ENCODE measurements around the gene HOXA7.
A peak's percentile ranks its signal among the peaks of the same experiment; 100 is the strongest.

HOXA7 gene

GRCh38 chr7:27156508-27156898 is at the start of gene HOXA7:
Gene HOXA7 (minus strand): TSS chr7:27156675. CDS start chr7:27156545, 130 bp downstream.
- DNase-seq = no peak

- no peak for DNase-seq
Measured at GRCh38 chr7:27205325-27206280, 49.1 kb upstream of the HOXA7 start.

GRCh38 chr7:27204851-27205322 is 48.4 kb upstream of the HOXA7 start:
- DNase-seq = no peak

- DNase-seq = no peak
Measured at GRCh38 chr7:27203964-27204594, 47.6 kb upstream of the HOXA7 start.

- DNase-seq = no peak
Measured at GRCh38 chr7:27203365-27203953, 47.0 kb upstream of the HOXA7 start.

GRCh38 chr7:27202862-27203134 is 46.3 kb upstream of the HOXA7 start:
- no peak for DNase-seq

GRCh38 chr7:27202018-27202861 is 45.8 kb upstream of the HOXA7 start:
- no peak for DNase-seq

GRCh38 chr7:27201580-27202017 is 45.1 kb upstream of the HOXA7 start:
- no peak for DNase-seq

GRCh38 chr7:27200761-27201579 is 44.5 kb upstream of the HOXA7 start:
- no peak for DNase-seq

GRCh38 chr7:27199849-27200760 is 43.6 kb upstream of the HOXA7 start, which contains the start of gene HOXA13:
Gene HOXA13 (minus strand): TSS chr7:27200091. CDS start chr7:27200077, 14 bp downstream.
- no peak for DNase-seq

- DNase-seq = no peak
Measured at GRCh38 chr7:27198871-27199801, 42.7 kb upstream of the HOXA7 start.

GRCh38 chr7:27198138-27198841 is 41.8 kb upstream of the HOXA7 start:
- no peak for DNase-seq

- no peak for DNase-seq
Measured at GRCh38 chr7:27197137-27198042, 40.9 kb upstream of the HOXA7 start.

GRCh38 chr7:27196287-27196767 is 39.9 kb upstream of the HOXA7 start:
- peak; percentile 57 to 83 (median 80) for DNase-seq

GRCh38 chr7:27194686-27195379 is 38.4 kb upstream of the HOXA7 start:
- no peak for DNase-seq

GRCh38 chr7:27194002-27194352 is 37.5 kb upstream of the HOXA7 start:
- DNase-seq = no peak
